ENCODE measurements around the gene LAIR2.
A peak's percentile ranks its signal among the peaks of the same experiment; 100 is the strongest.

Gene LAIR2

GRCh38 chr19:54502518-54503048, at the start of gene LAIR2:
LAIR2 (plus strand) TSS chr19:54502831; CDS start chr19:54502919, 88 bp downstream.
- DNase-seq, result no peak

GRCh38 chr19:54453921-54454780, 48.5 kb upstream of the LAIR2 start:
- DNase-seq, result no peak

DNA sequence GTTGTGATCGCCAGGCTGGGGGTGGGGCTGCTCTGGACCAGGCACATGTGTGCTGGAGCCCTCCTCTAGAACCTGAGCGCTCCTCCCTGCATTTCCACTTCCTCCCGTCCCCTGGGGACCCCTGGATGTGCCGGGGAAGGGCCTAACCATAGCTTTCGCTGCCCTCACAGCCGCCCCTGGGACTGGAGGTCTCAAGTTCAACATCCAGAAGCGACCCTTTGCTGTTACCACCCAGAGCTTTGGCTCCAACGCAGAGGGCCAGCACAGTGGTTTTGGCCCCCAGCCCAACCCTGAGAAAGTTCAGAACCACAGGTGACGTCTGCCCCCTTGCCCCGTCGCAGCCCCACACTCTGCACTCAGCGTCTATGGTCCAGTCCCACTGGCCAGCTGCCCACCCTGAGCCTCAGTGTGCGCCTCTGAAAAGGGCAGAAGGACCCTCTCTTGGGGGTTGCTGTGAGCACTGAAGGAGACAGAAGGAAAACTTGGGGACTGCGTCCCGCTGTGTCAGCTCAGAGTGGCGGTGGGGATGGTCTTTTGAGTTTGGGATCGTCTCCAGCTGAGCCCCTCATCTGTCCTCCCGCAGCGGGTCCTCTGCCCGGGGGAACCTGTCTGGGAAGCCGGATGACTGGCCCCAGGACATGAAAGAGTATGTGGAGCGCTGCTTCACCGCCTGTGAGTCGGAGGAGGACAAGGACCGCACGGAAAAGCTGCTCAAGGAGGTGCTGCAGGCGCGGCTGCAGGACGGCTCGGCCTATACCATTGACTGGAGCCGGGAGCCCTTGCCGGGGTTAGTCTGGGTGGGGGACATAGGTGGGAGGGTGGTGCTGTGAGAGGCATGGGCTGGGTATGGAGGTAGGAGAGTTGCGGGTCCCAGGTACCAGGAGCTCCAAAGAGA, 47.6 kb upstream of the LAIR2 start:
- no peak for DNase-seq

DNA sequence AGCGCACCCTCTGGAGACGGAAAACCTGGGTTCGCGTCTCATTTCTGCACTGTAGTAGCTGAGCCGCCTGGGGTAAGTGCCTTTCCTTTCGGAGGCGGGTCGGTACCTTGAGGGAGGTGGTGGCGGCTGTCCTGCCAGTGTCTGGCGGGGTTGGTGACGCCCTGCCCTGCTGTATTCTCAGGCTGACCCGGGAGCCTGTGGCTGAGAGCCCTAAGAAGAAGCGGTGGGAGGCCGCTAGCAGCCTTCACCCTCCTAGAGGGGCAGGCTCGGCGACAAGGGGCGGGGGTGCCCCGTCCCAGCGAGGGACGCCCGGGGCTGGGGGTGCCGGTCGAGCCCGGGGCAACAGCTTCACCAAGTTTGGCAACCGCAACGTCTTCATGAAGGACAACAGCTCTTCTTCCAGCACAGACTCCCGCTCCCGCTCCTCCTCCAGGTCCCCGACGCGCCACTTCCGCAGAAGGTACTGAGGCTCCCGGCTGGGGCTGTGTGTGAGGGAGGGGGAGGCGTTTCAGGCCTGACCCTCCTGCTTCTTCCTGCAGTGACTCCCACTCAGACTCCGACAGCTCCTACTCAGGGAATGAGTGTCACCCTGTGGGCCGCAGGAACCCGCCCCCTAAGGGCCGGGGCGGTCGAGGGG, 46.7 kb upstream of the LAIR2 start:
- DNase-seq, result no peak

- no peak for DNase-seq
Observed at GRCh38 chr19:54456423-54457373, 45.9 kb upstream of the LAIR2 start.

GRCh38 chr19:54457773-54458647, 44.6 kb upstream of the LAIR2 start:
- no peak for DNase-seq

DNA sequence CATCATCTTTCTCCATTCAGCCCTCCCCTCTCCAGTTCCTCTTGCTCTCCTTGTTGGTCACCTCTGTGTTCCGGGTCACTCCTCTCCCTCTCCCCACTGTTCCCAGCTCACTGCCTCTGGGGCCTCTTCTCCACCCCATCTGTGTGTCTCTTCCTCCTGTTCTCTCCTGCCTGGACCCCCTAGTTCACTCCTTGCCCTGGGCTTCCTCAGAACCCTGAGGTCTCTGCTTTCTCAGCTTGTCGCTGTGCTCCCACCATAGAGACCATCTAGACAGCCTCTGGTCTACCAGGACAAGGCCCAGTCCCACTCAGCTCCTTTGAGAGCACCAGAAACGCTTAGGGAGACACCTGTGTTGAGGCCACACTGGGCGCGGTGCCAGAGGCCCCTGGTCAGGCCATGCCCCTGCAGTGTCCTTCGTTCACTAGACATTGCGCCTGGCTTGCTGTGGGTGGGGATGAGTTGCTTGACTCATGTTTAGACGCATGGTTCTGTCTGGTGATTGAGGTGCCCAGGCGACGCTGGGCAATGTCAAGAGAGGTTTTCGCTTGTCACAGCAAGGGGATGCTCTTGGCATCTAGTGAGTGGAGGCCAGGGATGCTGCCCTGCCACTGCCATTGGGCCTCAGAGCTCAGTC, 43.9 kb upstream of the LAIR2 start:
- no peak for DNase-seq

GRCh38 chr19:54459282-54460229, 43.1 kb upstream of the LAIR2 start:
- DNase-seq, result no peak

- no peak for DNase-seq
Observed at GRCh38 chr19:54460230-54461005, 42.2 kb upstream of the LAIR2 start.

DNA sequence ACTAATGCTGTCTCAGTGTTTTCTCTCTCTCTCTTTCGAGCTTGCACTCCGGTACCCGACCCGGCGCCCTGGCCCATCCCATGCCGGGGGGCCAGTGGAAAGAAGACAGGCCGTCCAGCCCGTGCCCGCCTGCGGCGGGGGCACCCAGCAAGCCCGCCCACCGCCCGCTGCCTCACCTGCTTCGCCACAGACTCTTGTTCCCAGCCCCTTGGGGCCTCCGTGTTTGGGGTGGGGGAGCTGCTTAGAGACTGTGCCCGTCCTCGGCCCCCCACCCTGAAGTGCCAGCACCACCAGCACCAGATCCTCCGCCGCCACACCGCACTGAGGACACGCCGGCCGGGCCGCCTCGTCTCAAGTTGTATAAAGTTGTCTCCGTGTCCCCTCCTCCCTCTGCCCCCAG, 41.4 kb upstream of the LAIR2 start:
- no peak for DNase-seq

- DNase-seq, result no peak
Observed at GRCh38 chr19:54461613-54462012, 41.0 kb upstream of the LAIR2 start.

GRCh38 chr19:54462047-54462654, 40.5 kb upstream of the LAIR2 start:
- no peak for DNase-seq

- peak; percentile 15 for DNase-seq
Observed at GRCh38 chr19:54462655-54463530, 39.7 kb upstream of the LAIR2 start.

DNA sequence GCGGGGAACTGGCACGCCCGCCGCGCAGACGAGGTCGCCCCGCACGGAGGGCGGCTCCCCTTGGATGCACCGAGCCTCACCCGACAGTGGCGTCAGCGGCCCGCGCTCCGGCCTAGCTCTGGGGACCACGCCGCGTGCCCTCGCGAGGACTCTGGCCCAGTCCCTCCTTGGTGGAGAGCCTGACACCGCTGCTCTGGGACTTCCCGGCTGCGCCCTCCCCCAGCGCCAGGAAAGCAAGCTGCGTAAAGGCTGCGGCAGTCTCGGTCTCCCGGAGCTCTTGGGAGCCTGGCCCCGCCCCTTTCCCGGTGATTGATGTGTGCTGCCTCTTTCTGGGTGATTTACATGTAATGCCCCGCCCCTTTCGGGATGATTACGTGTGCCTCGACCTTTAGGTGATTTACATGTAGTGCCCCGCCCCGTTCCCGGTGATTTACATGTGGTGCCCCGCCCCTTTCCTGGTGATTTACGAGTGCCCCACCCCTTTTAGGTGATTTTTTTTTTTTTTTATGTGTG, 39.0 kb upstream of the LAIR2 start, which contains the start of gene LENG9:
Gene LENG9, minus strand, starts transcription at position 248 of the 513 bp plus-strand sequence. CDS start 252 bp downstream, outside the sequence.
- DNase-seq, result peak; percentile 69

- DNase-seq, result peak; percentile 85
Observed at GRCh38 chr19:54464044-54464629, 38.5 kb upstream of the LAIR2 start.
